ENCODE measurements around the gene UBA52. TPM values are rescaled to one million over a fixed set of nuclear protein-coding genes. Genes with fewer than 3 reads are reported as not detected.

Gene UBA52
- total and polyA plus RNA-seq, 2 of the 8 experiments (the other 6 are each of a cell fraction or from before 2014, with no cell fraction given): 1,340 to 5,409 TPM

DNA sequence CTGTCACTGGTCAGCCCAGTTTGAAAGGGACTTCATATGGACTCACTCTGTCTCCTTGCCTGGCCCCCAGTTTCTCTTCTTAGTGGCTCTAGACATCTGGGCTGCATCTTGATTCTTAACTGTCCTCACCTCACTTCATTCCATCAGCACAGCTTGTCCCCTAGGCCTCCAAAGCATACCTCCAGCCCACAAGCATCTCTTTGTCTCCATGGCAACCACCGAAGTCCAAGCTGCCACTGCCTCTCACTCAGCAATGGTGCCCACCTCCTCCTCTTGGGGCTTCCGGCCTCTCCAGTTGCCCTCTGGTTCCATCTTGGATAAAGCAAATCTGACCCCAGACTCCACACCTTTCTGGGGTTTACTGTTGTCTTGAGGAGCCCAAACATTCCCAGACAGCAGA, 55.2 kb downstream of the UBA52 start:
- H2BK15ac ChIP-seq (ENCODE audit: low read length): no peak overlapping the region
- TF ChIP-seq, protein P1, sequence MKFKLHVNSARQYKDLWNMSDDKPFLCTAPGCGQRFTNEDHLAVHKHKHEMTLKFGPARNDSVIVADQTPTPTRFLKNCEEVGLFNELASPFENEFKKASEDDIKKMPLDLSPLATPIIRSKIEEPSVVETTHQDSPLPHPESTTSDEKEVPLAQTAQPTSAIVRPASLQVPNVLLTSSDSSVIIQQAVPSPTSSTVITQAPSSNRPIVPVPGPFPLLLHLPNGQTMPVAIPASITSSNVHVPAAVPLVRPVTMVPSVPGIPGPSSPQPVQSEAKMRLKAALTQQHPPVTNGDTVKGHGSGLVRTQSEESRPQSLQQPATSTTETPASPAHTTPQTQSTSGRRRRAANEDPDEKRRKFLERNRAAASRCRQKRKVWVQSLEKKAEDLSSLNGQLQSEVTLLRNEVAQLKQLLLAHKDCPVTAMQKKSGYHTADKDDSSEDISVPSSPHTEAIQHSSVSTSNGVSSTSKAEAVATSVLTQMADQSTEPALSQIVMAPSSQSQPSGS (IDR thresholded peaks at IDR 0.05; ENCODE audit: low read length): no peak

More for the DNA sequence above, 55.2 kb downstream of the UBA52 start:
- Histone ChIP-seq H3K56ac (replicated peaks; ENCODE audit: insufficient read length, low read depth, low read length) (no peak overlapping the region), H4K91ac (replicated peaks; ENCODE audit: insufficient read length, low read length) (no peak overlapping the region), H3K27me3 (replicated peaks in 1 of 4; ENCODE audit: control insufficient read depth in 3 of 4, extremely low read depth in 1 of 4, insufficient read depth in 3 of 4, low read length in 3 of 4) (no peaks in the 10 kb centered on the region; a peak in 1 of 7 replicates), H2AK5ac (ENCODE audit: low read depth, low read length) (no peak overlapping the region), H3K4ac (replicated peaks; ENCODE audit: insufficient read length, low read depth, low read length) (no peak overlapping the region), H2BK12ac (ENCODE audit: low read depth, low read length) (no peak overlapping the region), H2AFZ (ENCODE audit: low read length) (no peak overlapping the region), H2BK20ac (ENCODE audit: low read length) (no peak overlapping the region), H4K20me1 (replicated peaks in 1 of 2; ENCODE audit: control insufficient read depth in 1 of 2, insufficient read depth in 2 of 2, low read length in 2 of 2) (no peaks in the 10 kb centered on the region), H3K79me1 (ENCODE audit: low read depth, low read length) (no peaks in the 10 kb centered on the region), H3K4me2 (ENCODE audit: insufficient read depth in 1 of 2, low read depth in 2 of 2, low read length in 2 of 2) (no peak overlapping the region), H4K8ac (ENCODE audit: extremely low read depth, insufficient read depth, low read length) (no peak overlapping the region), H3K36me3 (ENCODE audit: control insufficient read depth in 2 of 4, insufficient read depth in 4 of 4, low read length in 3 of 4) (no peaks in the 10 kb centered on the region), H3K23me2 (ENCODE audit: low read depth, low read length) (no peaks in the 10 kb centered on the region), H3K9ac (replicated peaks in 1 of 4; ENCODE audit: extremely low read depth in 1 of 4, low read depth in 3 of 4, low read length in 3 of 4) (no peak overlapping the region), H2BK120ac (replicated peaks; ENCODE audit: low read depth, low read length) (no peak overlapping the region), H2BK5ac (ENCODE audit: low read depth, low read length) (no peak overlapping the region), H3K27ac (ENCODE audit: low read depth, low read length) (no peak overlapping the region), H3K4me3 (ENCODE audit: extremely low read depth in 1 of 4, insufficient read depth in 2 of 4, low read depth in 3 of 4, low read length in 4 of 4) (no peak overlapping the region), H3K79me2 (ENCODE audit: control insufficient read depth in 1 of 2, insufficient read depth in 2 of 2, low read length in 2 of 2) (no peaks in the 10 kb centered on the region), H3K23ac (ENCODE audit: insufficient read length) (no peak overlapping the region), H3K18ac (ENCODE audit: extremely low read depth, low read length) (no peak overlapping the region), H3K9me3 (ENCODE audit: insufficient read depth in 2 of 2, low read depth in 1 of 2, low read length in 1 of 2) (no peaks in the 10 kb centered on the region), H4K5ac (ENCODE audit: insufficient read length, low read depth, low read length) (no peak overlapping the region), H3K4me1 (replicated peaks in 1 of 4; ENCODE audit: control insufficient read depth in 3 of 4, insufficient read depth in 4 of 4, low read length in 3 of 4) (no peaks in the 10 kb centered on the region; a peak in 1 of 7 replicates), H3K14ac (ENCODE audit: insufficient read length) (no peak overlapping the region)
- ChIA-PET CTCF (ENCODE audit: partially characterized antibody) (interaction anchor here (1.8 kb wide), 1 partner anchor 8 kb away, joined by 4 read pairs; no protein-coding TSS in a partner anchor), POLR2A (ENCODE audit: partially characterized antibody) (interaction anchor here (0.7 kb wide), 1 partner anchor 12 kb away, joined by 4 read pairs; no protein-coding TSS in a partner anchor)
- DNase-seq (ENCODE audit: low read depth in 1 of 2, low spot score in 2 of 2) (no peak), FAIRE-seq (no peak)
- 89% methylated on average over 2 of the region's 2 CpGs; no CpG with 5 or more reads in 1 of the 2 experiments for WGBS, 2 experiments (ENCODE audit: extremely low coverage in 1 of 2, insufficient coverage in 1 of 2, insufficient read length in 1 of 2, insufficient replicate concordance in 2 of 2, low coverage in 1 of 2, low lambda C conversion rate in 2 of 2, missing lambda C conversion rate in 1 of 2)

Other genes with a start within 250 kb of the UBA52 start
- gene LSM4, start 248.8 kb upstream of the UBA52 start, total RNA-seq (2021; fragmentation: NEBNext Ultra II Directional; extraction: Animal tissue kit (Norgen Biotek cat#: 25700)): 319 and 344 TPM in 2 replicates
- gene LSM4, start 248.8 kb upstream of the UBA52 start, polyA plus RNA-seq (2011; rRNA removed): 302 and 380 TPM in 2 replicates
- 33.2 and 33.4 TPM in 2 replicates for gene PGPEP1, start 231.3 kb upstream of the UBA52 start, total RNA-seq (2021; fragmentation: NEBNext Ultra II Directional; extraction: Animal tissue kit (Norgen Biotek cat#: 25700))
- gene PGPEP1, start 231.3 kb upstream of the UBA52 start, polyA plus RNA-seq (2011; rRNA removed): 16.6 and 17.0 TPM in 2 replicates
- gene GDF15, start 185.7 kb upstream of the UBA52 start, total RNA-seq (2021; fragmentation: NEBNext Ultra II Directional; extraction: Animal tissue kit (Norgen Biotek cat#: 25700)): 4.1 and 5.0 TPM in 2 replicates
- gene GDF15, start 185.7 kb upstream of the UBA52 start, polyA plus RNA-seq (2011; rRNA removed): 8.5 and 18.8 TPM in 2 replicates
- gene LRRC25, start 174.2 kb upstream of the UBA52 start, total RNA-seq (2021; fragmentation: NEBNext Ultra II Directional; extraction: Animal tissue kit (Norgen Biotek cat#: 25700)): 0.20 and 0.23 TPM in 2 replicates
- 0.31 and 0.41 TPM in 2 replicates for gene LRRC25, start 174.2 kb upstream of the UBA52 start, polyA plus RNA-seq (2011; rRNA removed)
- 26.4 and 30.5 TPM in 2 replicates for gene SSBP4, start 152.5 kb upstream of the UBA52 start, total RNA-seq (2021; fragmentation: NEBNext Ultra II Directional; extraction: Animal tissue kit (Norgen Biotek cat#: 25700))
- 33.7 and 51.3 TPM in 2 replicates for gene SSBP4, start 152.5 kb upstream of the UBA52 start, polyA plus RNA-seq (2011; rRNA removed)
- 207 and 215 TPM in 2 replicates for gene ISYNA1, start 133.7 kb upstream of the UBA52 start, total RNA-seq (2021; fragmentation: NEBNext Ultra II Directional; extraction: Animal tissue kit (Norgen Biotek cat#: 25700))
- 264 and 330 TPM in 2 replicates for gene ISYNA1, start 133.7 kb upstream of the UBA52 start, polyA plus RNA-seq (2011; rRNA removed)
- 10.2 and 10.5 TPM in 2 replicates for gene ELL, start 49.8 kb upstream of the UBA52 start, total RNA-seq (2021; fragmentation: NEBNext Ultra II Directional; extraction: Animal tissue kit (Norgen Biotek cat#: 25700))
- gene ELL, start 49.8 kb upstream of the UBA52 start, polyA plus RNA-seq (2011; rRNA removed): 5.2 and 8.8 TPM in 2 replicates
- gene FKBP8, start 28.3 kb upstream of the UBA52 start, total RNA-seq (2021; fragmentation: NEBNext Ultra II Directional; extraction: Animal tissue kit (Norgen Biotek cat#: 25700)): 264 and 273 TPM in 2 replicates
- gene FKBP8, start 28.3 kb upstream of the UBA52 start, polyA plus RNA-seq (2011; rRNA removed): 309 and 441 TPM in 2 replicates
- gene KXD1, start 14.0 kb upstream of the UBA52 start, total RNA-seq (2021; fragmentation: NEBNext Ultra II Directional; extraction: Animal tissue kit (Norgen Biotek cat#: 25700)): 113 and 115 TPM in 2 replicates
- 267 and 305 TPM in 2 replicates for gene KXD1, start 14.0 kb upstream of the UBA52 start, polyA plus RNA-seq (2011; rRNA removed)
- gene REX1BD, start 16.9 kb downstream of the UBA52 start, total RNA-seq (2021; fragmentation: NEBNext Ultra II Directional; extraction: Animal tissue kit (Norgen Biotek cat#: 25700)): 56.8 and 63.1 TPM in 2 replicates
- 62.7 and 132 TPM in 2 replicates for gene REX1BD, start 16.9 kb downstream of the UBA52 start, polyA plus RNA-seq (2011; rRNA removed)
- gene CRLF1, start 34.9 kb downstream of the UBA52 start, total RNA-seq (2021; fragmentation: NEBNext Ultra II Directional; extraction: Animal tissue kit (Norgen Biotek cat#: 25700)): 9.5 and 10.3 TPM in 2 replicates
- gene CRLF1, start 34.9 kb downstream of the UBA52 start, polyA plus RNA-seq (2011; rRNA removed): 7.2 and 19.2 TPM in 2 replicates
- gene TMEM59L, start 41.0 kb downstream of the UBA52 start, total RNA-seq (2021; fragmentation: NEBNext Ultra II Directional; extraction: Animal tissue kit (Norgen Biotek cat#: 25700)): 8.6 and 12.2 TPM in 2 replicates
- 4.0 and 10.4 TPM in 2 replicates for gene TMEM59L, start 41.0 kb downstream of the UBA52 start, polyA plus RNA-seq (2011; rRNA removed)
- gene KLHL26, start 65.2 kb downstream of the UBA52 start, total RNA-seq (2021; fragmentation: NEBNext Ultra II Directional; extraction: Animal tissue kit (Norgen Biotek cat#: 25700)): 8.8 and 9.0 TPM in 2 replicates
- 2.2 and 6.7 TPM in 2 replicates for gene KLHL26, start 65.2 kb downstream of the UBA52 start, polyA plus RNA-seq (2011; rRNA removed)
- gene CRTC1, start 111.8 kb downstream of the UBA52 start, total RNA-seq (2021; fragmentation: NEBNext Ultra II Directional; extraction: Animal tissue kit (Norgen Biotek cat#: 25700)): 8.5 TPM in 2 replicates
- 2.9 and 6.5 TPM in 2 replicates for gene CRTC1, start 111.8 kb downstream of the UBA52 start, polyA plus RNA-seq (2011; rRNA removed)
- gene COMP, start 219.4 kb downstream of the UBA52 start, total RNA-seq (2021; fragmentation: NEBNext Ultra II Directional; extraction: Animal tissue kit (Norgen Biotek cat#: 25700)): 0.17 and 0.25 TPM in 2 replicates
- gene COMP, start 219.4 kb downstream of the UBA52 start, polyA plus RNA-seq (2011; rRNA removed): 0.17 and 0.35 TPM in 2 replicates